ENCODE data around the gene PPP2R3B. TPM values are rescaled to one million over a fixed set of nuclear protein-coding genes. Genes with fewer than 3 reads are reported as not detected.

Gene PPP2R3B
- total RNA-seq, 1 donor from 2014 or later, result 30.3 TPM

Small RNA genes lying within 50 kb of the gene (small RNA-seq; reads per million reads assigned to genes)
- not detected for gene RF00017

Other genes with a start within 250 kb of the PPP2R3B start
- 25.7 and 76.4 TPM in 2 replicates for gene PLCXD1, start 105.5 kb downstream of the PPP2R3B start, total RNA-seq (ENCODE audit: low replicate concordance)
- gene GTPBP6, start 68.1 kb downstream of the PPP2R3B start, total RNA-seq (ENCODE audit: low replicate concordance), result 16.6 and 52.6 TPM in 2 replicates
- gene SHOX, start 243.9 kb upstream of the PPP2R3B start, total RNA-seq (ENCODE audit: low replicate concordance), result not detected in 2 replicates